NCI-H2227 (cell line): ENCODE results near the gene MCRIP2.

Source experiments
- DNase-seq: peaks from one replicate; lab custom pipeline; 2025; ENCODE audit not compliant: unreplicated experiment; lab: John Stamatoyannopoulos, UW

The MCRIP2 gene

GRCh38 chr16:695355-696089 lies 53.9 kb downstream of the MCRIP2 start:
- DNase-seq, result no peak
